GM12801 (cell line): ENCODE results near the gene TMX2.

ENCODE experiments used
- TF ChIP-seq, protein P1 (sequence below): IDR thresholded peaks from one replicate; pipeline ENCODE4 v1.5.1; 2011; ENCODE audit warnings: control low read depth; ENCODE audit not compliant: insufficient read length; ENCODE audit errors: extremely low read depth

The TMX2 gene

GRCh38 chr11:57781529-57781943, 69.1 kb downstream of the TMX2 start:
- TF ChIP-seq, protein P1, sequence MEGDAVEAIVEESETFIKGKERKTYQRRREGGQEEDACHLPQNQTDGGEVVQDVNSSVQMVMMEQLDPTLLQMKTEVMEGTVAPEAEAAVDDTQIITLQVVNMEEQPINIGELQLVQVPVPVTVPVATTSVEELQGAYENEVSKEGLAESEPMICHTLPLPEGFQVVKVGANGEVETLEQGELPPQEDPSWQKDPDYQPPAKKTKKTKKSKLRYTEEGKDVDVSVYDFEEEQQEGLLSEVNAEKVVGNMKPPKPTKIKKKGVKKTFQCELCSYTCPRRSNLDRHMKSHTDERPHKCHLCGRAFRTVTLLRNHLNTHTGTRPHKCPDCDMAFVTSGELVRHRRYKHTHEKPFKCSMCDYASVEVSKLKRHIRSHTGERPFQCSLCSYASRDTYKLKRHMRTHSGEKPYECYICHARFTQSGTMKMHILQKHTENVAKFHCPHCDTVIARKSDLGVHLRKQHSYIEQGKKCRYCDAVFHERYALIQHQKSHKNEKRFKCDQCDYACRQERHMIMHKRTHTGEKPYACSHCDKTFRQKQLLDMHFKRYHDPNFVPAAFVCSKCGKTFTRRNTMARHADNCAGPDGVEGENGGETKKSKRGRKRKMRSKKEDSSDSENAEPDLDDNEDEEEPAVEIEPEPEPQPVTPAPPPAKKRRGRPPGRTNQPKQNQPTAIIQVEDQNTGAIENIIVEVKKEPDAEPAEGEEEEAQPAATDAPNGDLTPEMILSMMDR, result no peak

DNA sequence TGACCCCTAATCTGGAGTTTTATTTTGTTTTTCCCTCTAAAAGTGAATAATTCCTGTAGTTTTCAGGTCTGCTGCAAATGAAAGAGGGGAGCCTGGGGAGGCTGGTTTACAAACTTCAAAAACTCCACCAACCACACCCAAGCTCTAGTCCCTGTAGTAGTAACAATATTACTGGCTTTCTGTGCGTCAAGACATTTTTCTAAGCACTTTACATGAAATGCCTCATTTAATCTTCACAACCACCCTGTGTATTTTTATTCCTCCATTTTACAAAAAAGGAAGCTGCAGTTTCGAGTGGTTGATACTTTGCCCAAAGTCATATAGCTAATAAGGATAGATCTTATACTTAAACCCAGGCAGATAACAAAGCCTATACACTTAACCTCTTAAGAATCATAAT, 72.7 kb downstream of the TMX2 start:
- TF ChIP-seq, protein P1, result no peak

GRCh38 chr11:57786436-57786835, 74.0 kb downstream of the TMX2 start:
- TF ChIP-seq, protein P1, result no peak

DNA sequence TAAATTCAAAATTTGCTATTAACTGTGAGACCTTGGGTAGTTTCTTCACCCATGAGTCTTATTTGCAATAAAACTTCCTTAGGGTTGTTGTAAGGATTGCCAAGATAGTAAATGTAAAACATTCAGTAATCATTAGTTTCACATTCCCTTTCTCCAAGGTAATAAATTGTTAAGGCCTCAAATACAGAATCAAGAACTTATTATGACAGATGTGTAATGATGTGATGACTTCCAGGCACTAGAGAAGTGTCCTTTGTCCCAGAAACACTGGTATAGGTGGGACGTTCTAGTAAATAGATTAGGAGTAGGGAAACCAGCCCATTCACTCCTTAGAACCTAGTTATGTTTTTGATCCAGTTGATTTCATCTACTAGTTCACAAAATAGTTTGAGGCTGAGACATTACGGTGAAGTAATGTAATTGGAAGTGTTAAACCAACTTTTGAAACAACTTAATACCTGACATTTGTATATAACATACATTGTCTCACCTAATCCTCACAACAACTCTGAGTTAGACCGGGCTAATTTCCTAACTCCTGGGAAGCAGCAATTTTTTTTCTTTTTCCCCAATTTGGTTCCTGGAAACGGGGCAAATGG, 74.7 kb downstream of the TMX2 start:
- TF ChIP-seq, protein P1, result no peak

DNA sequence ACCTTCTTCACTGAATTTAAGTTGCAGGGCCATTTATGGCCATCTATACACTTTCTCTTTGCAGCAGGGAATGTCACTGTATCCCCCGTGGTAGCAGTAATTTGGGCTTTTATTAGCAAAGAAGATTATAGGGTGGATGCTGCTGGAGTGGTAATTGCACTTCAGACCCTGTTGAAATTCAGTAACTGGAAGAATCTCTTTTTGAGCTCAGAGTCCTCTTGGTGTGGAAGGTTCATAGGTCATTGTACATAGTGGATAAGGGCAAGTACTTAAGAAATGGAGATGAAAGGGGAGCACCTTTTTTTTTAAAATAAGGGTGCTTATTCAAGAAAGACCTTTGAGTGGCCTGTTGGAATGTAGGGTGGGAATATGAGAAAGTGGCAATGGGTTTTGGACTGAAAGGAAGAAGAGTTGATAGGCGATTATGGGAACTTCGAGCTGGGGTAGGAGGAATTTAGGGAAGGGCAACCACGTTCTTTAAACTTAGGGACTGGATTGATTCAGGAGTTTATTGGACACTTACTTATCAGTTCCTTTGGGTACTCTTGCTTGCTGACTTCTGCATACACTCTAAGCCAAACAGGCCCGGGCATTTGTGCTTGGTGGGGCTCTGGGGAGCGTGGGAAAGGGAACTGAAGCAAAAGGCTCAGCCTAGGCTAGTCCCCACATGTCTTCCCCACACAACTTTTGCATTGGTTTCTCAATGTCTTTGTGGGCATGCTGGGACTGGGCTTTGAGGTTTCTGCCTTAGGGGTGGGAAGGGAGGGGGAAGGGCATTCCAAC, 75.7 kb downstream of the TMX2 start:
- TF ChIP-seq, protein P1, result no peak

GRCh38 chr11:57788703-57789088, 76.3 kb downstream of the TMX2 start:
- TF ChIP-seq, protein P1, result no peak
